Right cardiac atrium (tissue), 5 donors: ENCODE measurements around the gene ITGA8. TPM values are rescaled to one million over a fixed set of nuclear protein-coding genes. Genes with fewer than 3 reads are reported as not detected.
"Not testable (repeated sequence)": the region's sequence is repeated elsewhere in the genome, so short reads cannot be mapped to it uniquely, and the experiment has no call there.

ENCODE experiments used
- ATAC-seq, 2 donors: fragments of 200-7000 bp; cut with Tn5 transposase; one replicate each; pipeline versions ENCODE4 v1.8.0 to v1.9.1; 2020; ENCODE audit warnings: moderate library complexity in 2 of 2, mild to moderate bottlenecking in 1 of 2
- DNase-seq, 3 donors: peaks; one replicate each; pipeline ENCODE4 v3.0.0-alpha.2; 2020
- H3K27ac ChIP-seq: one replicate; pipeline ENCODE4 v1.5.1; 2013; ENCODE audit warnings: mild to moderate bottlenecking, low read length, control low read depth, moderate library complexity
- H3K27me3 ChIP-seq: one replicate; pipeline ENCODE4 v1.6.1; 2013; ENCODE audit not compliant: control insufficient read depth, insufficient read depth
- H3K4me1 ChIP-seq: one replicate; pipeline ENCODE4 v1.6.1; 2013; ENCODE audit warnings: low read length; ENCODE audit not compliant: control insufficient read depth, insufficient read depth
- H3K4me3 ChIP-seq: one replicate; pipeline ENCODE4 v1.5.1; 2013; ENCODE audit warnings: low read length, control low read depth
- H3K9me3 ChIP-seq: one replicate; pipeline ENCODE4 v1.6.1; 2013; ENCODE audit warnings: low read length; ENCODE audit not compliant: control insufficient read depth
- WGBS: extraction: QIAGEN DNeasy Blood & Tissue Kit; methylation state at CpG from one replicate; pipeline ENCODE4 v1.1.7; 2013; 5-methylcytosine and 5-hydroxymethylcytosine counted together
- intact Hi-C, 4 donors: fragments of 100-400 bp; cut with DNase I; formaldehyde crosslinking; loops; one replicate each; pipeline versions ENCODE4 v1.11.0 to v1.14.0; 2022 to 2023
- polyA plus RNA-seq: library from polyadenylated mRNA; stranded (reverse); fragments of 200-250 nt; gene quantifications from one replicate; pipeline ENCODE4 v1.2.3, GENCODE V29; 2013
- total RNA-seq, 4 donors: library from RNA; stranded (reverse); fragmentation: NEBNext Ultra II Directional; extraction: Animal tissue kit (Norgen Biotek cat#: 25700); gene quantifications; one replicate each; pipeline ENCODE4 v1.2.1, GENCODE V29; 2021
- donor health status: healthy with polysubstance abuse.
- donor health status: DM: no; HTN: yes; CAD: no.
- donor health status: DM: no; HTN: no; CAD: no.
- donor health status: DM: no; HTN: yes; CAD: no; lungs with severe emphysema.
- donor health status: DM: yes; HTN: yes; CAD: no.

Gene ITGA8
- total and polyA plus RNA-seq, 5 donors: 3.7 to 8.8 (median 5.5) TPM

- intact Hi-C loops: no loop called here
- Histone ChIP-seq H3K4me1 (peaks cover 2% of the 10 kb centered on the region), H3K27me3 (no peaks in the 10 kb centered on the region), H3K9me3 (no peaks in the 10 kb centered on the region), H3K4me3 (no peak overlapping the region), H3K27ac (no peak overlapping the region)
- ATAC-seq: no peak
- 70% methylated on average over 2 of the region's 2 CpGs for WGBS
- no peak for DNase-seq
Measured at GRCh38 chr10:15478950-15479349, 240.8 kb downstream of the ITGA8 start.

DNA sequence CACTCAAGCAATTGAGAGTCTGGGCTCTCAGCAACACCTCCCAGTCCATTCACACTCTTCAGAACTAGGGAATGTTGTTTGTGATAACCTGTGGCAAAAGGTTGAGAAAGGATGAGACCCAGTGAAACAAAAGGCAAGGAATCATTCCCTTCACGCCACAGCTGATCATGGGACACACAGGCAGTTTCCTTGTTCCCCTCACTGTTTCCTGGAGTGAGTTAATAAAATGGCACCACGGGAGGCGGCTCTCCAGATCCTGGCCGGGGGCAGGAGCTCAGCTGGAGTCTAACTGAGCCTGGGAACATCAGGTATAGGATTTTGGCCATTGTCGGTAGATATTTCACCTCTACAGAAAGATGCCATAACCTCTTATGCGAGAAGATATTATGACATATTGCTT lies 241.3 kb downstream of the ITGA8 start:
- WGBS: 52% methylated on average over 6 of the region's 6 CpGs
- no peak for DNase-seq
- Histone ChIP-seq H3K27me3 (no peaks in the 10 kb centered on the region), H3K4me1 (peaks cover 2% of the 10 kb centered on the region), H3K27ac (no peak overlapping the region), H3K4me3 (no peak overlapping the region), H3K9me3 (no peaks in the 10 kb centered on the region)
- intact Hi-C loops: no loop called here
- no peak for ATAC-seq

GRCh38 chr10:15476337-15476736 lies 243.4 kb downstream of the ITGA8 start:
- Histone ChIP-seq H3K4me3 (no peak overlapping the region), H3K9me3 (no peaks in the 10 kb centered on the region), H3K27me3 (no peaks in the 10 kb centered on the region), H3K27ac (no peak overlapping the region), H3K4me1 (peaks cover 2% of the 10 kb centered on the region)
- ATAC-seq (no peak), DNase-seq (no peak)
- intact Hi-C loops: no loop called here
- WGBS: 90% methylated on average over 4 of the region's 4 CpGs

DNA sequence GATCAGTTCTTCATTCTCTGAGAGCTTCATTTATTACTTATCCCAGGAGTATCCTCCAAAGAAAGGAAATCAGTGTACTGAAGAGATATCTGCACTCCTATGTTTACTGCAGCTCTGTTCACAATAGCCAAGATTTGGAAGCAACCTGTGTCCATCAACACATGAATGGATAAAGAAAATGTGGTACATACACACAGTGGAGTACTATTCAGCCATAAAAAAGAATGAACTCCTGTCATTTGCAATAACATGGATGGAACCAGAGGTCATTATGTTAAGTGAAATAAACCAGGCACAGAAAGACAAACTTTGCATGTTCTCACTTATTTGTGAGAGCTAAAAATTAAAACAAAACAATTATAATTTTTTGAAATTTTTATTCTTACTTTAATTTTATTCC lies 244.3 kb downstream of the ITGA8 start:
- DNase-seq, H3K9me3 ChIP-seq, H3K27ac ChIP-seq, ATAC-seq, H3K4me3 ChIP-seq, H3K27me3 ChIP-seq, H3K4me1 ChIP-seq, intact Hi-C loops: not testable (repeated sequence)

DNA sequence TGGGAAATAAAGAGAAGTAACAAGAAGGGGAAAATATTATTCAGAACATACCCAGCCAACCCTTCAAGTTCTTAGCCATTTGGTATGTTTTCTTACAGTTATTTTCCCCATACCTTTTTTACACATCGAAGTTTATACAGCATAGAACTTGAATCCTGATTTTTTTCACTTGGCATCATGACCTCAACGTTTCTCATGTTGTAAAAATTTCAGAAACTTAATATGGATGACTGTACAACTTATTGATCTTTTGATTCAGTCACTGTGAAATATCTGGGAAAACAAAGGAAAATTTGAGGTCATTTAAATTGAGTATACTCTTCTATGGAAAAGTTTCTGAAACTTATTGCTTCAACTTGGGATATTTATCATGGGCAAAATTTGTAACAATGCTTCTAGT lies 245.1 kb downstream of the ITGA8 start:
- intact Hi-C loops: no loop called here
- no peak overlapping the region for H3K4me3 ChIP-seq
- H3K27ac ChIP-seq: no peak overlapping the region
- ATAC-seq (no peak), DNase-seq (no peak)
- H3K4me1 ChIP-seq: peaks cover 2% of the 10 kb centered on the region
- no peaks in the 10 kb centered on the region for H3K9me3 ChIP-seq
- no peaks in the 10 kb centered on the region for H3K27me3 ChIP-seq
- WGBS: 85% methylated on average over 2 of the region's 2 CpGs

GRCh38 chr10:15473396-15473767 lies 246.3 kb downstream of the ITGA8 start:
- no peak overlapping the region for H3K4me3 ChIP-seq
- H3K27me3 ChIP-seq: no peaks in the 10 kb centered on the region
- H3K9me3 ChIP-seq: no peaks in the 10 kb centered on the region
- WGBS: 32% methylated on average over 5 of the region's 5 CpGs
- intact Hi-C loops: no loop called here
- no peak overlapping the region for H3K27ac ChIP-seq
- H3K4me1 ChIP-seq: peaks cover 2% of the 10 kb centered on the region
- ATAC-seq: no peak
- DNase-seq: no peak

DNA sequence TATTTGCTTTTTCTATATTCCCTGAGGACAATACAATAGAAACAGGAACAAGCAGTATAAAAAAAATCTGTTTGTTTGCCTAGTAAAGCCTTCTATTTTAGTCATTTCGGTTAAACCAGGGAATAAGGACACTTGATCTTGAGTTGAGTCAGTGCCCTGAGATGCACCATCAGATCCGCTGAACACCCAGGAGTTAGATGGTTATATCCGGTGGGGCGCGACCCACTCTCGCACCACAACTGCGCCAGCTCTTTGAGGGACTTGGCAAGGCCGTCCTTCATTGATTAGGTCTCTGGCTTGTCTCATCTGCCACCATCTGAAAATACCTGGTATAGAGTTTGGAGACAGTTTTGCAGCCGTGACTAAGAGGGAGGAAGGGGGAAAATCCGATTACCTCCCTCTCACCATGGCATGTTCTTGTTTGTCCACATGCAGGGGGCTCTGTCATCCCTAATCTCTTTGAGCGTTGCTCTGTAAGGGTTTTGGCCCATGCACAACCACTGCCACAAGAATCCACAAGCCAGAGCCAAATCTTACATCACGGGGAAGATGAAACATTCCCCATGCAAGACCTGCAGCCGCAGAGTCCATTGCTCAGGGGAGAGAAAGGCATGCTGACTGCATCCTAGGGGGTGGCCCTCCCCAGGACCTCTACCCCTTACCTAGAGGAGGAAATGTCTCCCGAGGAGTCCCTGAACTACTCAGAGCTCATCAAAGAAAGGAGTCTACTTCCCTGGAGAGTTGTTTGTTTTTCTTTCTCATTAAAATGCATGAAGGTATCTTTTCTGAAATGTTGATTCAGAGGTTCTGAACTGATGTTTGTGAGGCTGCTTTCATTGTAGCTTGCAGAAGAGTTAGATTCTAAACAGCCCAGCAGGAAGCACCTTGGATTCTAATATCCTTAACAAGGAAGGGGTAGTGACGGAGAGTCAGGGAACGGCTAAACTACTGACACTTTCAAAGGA lies 247.0 kb downstream of the ITGA8 start:
- Histone ChIP-seq H3K27ac (no peak overlapping the region), H3K4me3 (no peak overlapping the region), H3K4me1 (peaks cover 2% of the 10 kb centered on the region), H3K9me3 (no peaks in the 10 kb centered on the region), H3K27me3 (no peaks in the 10 kb centered on the region)
- DNase-seq: peak in 1 of 3 donors; percentile 53
- intact Hi-C loops: no loop called here
- 28% methylated on average over 16 of the region's 16 CpGs for WGBS
- peak; percentile 64 to 74 for ATAC-seq

DNA sequence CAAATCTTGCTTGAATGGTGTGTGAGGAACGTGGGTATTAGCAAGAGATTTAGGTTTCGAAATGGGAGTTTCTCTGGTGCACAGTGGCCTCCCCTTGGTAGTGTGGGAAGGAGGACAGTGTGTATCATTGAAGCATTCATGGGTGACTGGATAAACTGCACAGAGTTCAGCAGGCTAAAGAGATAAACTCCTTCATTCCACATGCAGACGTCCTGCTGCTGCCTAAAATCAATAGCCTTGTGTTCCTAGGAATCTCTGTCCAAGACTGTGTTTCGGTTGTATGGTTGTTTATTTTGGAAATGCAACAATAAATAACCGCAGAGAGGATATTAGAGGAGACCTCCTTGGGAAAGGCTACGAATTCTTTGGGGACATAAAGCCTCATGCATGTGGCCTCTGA lies 247.7 kb downstream of the ITGA8 start:
- peak; percentile 75 to 78 for ATAC-seq
- no peak overlapping the region for H3K27ac ChIP-seq
- DNase-seq: no peak
- WGBS: 28% methylated on average over 6 of the region's 6 CpGs
- H3K9me3 ChIP-seq: no peaks in the 10 kb centered on the region
- no peak overlapping the region for H3K4me3 ChIP-seq
- intact Hi-C loops: no loop called here
- H3K27me3 ChIP-seq: no peaks in the 10 kb centered on the region
- peaks cover 2% of the 10 kb centered on the region for H3K4me1 ChIP-seq

- ATAC-seq: no peak
- H3K4me3 ChIP-seq: no peak overlapping the region
- H3K4me1 ChIP-seq: no peaks in the 10 kb centered on the region
- DNase-seq: no peak
- H3K27ac ChIP-seq: no peak overlapping the region
- WGBS: 86% methylated on average over 5 of the region's 5 CpGs
- H3K27me3 ChIP-seq: no peaks in the 10 kb centered on the region
- H3K9me3 ChIP-seq: no peaks in the 10 kb centered on the region
- intact Hi-C loops: no loop called here
Measured at GRCh38 chr10:15469111-15469510, 250.6 kb downstream of the ITGA8 start.

- Histone ChIP-seq H3K27ac (no peak overlapping the region), H3K9me3 (no peaks in the 10 kb centered on the region), H3K27me3 (no peaks in the 10 kb centered on the region), H3K4me3 (no peak overlapping the region), H3K4me1 (no peaks in the 10 kb centered on the region)
- DNase-seq (no peak), ATAC-seq (no peak)
- intact Hi-C loops: no loop called here
- 61% methylated on average over 3 of the region's 3 CpGs for WGBS
Measured at GRCh38 chr10:15464381-15464780, 255.3 kb downstream of the ITGA8 start.
